Inflammatory macrophage treated with lipopolysaccharide for 1 hour (primary cell): ENCODE data around the gene C3orf49.

Experiments used
- DNase-seq, 2 donors: peaks; one replicate each; pipeline ENCODE4 v3.0.0-alpha.2; 2020 to 2022

Gene C3orf49

DNA sequence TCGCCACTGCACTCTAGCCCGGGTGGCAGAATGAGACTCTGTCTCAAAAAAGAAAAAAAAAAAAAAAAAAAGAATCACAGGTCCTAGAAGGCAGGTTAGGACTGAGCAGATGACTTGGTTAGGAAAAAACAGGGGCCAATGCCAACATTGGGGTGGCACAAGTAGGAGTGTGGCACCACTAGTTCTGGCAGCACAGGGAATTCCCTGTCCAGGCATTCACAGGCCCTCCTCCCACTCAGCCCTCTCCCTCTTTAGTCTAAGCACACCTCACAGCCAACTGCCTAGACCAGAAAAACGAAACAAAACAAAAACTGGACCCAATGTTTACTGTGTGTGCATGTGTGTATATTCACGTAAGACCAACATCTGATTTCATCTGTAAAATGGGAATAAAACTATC lies 34.0 kb downstream of the C3orf49 start:
- no peak for DNase-seq

DNA sequence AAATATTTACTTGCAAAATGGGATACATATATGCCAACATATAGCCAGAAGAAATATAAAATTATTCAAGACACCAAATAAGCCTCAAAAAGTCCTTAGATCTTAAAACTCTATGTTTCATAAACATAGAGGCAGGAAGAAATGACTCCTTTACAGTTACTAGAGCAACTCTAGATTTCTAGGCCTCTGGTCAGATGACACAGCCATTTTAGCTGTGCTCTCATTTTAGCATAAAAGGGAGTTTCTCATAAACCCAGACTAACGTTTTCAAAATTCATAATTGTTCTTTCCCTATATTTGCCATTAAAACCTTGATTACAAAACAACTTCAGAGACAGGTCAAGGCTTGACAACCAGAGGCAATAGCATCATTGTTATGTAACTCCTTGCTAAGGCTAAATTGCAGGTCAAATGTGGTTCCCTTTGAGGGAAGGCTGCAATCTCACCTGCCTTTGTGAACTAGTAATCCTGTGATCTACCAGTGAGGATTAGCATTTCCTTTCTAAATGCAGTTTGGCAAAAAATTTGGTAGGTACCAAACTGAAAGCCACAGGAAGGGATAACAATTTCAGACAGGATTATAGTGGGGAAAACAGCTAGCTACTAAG lies 36.3 kb downstream of the C3orf49 start:
- DNase-seq = peak in 1 of 2 donors; percentile 6

DNA sequence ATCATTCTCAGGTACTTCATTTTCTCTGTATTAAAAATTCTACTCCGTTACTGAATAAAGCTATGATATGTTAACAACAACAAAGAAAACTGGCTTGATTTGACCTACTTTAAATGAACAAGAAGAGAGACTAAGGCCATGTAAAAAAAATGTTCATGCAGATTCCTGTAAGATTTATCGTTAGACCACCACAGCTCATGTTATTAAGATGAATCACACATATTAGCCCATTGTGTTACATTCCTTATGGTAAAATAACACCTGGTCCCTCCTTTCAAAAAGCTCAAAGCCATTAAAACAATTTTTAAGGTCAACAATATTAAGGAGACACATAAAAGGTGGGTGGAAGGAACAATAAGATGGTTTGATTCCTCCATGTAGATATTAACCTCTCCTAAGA lies 38.2 kb downstream of the C3orf49 start:
- no peak for DNase-seq

DNA sequence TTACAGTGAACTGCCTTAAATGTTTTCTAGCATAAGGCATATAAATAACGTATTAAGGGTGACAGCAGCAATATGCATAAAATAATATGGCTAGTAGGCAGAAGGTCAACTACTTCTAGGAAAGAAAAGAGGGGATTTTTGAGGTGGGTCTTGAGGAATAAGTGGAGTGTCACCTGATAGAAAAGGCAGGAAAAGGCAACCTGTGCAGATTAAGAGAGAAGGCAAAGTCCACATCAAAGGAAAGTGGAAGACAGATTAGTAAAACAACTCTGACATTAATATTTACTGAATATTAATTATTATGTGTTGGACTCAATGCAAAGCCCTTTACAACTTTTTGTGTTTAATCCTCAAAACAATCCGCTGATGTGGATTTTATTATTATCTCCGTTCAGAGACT lies 41.7 kb downstream of the C3orf49 start:
- DNase-seq = no peak

DNA sequence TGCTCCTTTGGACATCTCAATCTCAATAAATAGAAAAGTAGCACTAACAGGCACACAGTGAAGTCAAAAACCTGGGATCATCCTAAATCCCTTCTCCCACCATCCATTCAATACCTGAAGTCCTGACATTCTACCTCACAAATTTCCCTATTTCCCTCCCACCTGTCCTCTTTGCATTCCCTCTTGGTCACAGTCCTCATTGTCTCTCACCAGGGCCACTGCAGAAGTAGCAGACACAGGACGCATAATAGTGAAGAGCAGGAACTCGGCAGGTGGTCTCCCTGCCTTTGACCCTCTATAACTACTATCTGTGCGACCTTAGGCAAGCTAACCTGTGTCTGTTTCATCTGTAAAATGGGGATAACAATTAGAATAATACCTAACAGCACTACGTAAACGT lies 42.2 kb downstream of the C3orf49 start:
- no peak for DNase-seq

DNA sequence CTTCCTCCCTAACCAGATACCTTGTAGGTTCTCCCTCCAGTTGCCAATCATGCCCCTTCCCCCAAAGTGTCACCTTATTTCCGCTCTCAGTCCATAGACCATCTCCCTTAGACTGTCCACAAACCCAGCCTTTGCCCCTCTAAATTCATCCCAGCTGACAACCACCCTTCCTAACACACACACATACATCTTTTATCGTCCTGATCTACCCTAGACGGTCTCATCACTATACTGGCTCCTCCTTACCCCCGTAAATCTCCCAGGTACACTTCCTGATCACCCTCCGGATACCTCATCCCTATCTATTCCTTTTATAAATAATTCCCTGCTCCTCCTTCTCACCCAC lies 43.7 kb downstream of the C3orf49 start:
- no peak for DNase-seq

DNA sequence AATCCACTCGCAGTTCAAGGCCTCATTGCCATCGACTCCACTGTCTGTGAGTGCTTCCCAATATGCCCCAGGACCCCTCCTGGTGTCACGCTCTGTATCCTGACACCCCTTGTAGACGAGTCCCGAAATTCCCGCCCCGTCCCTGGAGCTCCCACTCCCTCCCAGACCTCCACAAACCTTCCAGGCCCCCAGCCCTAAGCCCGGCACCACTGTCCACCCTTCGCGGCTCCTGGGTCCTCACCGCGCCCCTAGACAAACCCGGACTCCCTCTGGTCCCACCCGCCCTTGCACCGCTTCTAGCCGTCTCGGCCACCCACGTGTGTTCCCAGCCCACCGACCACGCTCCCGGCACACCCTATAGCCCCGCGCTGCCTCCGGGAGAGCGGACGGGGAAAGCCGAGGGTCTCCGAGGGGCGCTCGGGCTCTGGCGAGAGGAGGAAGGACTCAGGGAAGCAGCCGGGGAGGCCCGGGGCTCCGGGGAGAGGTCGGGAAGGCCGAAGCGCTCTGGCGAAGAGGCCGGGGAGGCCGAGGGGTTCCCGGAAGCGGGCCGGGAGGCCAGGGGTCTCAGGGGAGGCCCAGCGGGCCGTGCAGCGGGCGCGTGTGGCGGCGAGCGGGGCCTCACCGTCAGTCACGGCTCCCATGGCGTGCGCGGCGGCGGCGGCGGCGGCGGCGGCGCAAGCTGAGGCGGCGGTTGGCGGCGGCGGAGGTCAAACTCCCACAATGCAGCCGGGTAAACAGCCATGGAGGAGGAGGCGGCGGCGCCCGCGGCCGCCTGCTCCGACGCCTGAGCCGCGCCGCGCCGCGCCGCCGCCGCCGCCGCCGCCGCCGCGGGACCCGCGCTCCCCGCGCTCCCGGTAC lies 44.3 kb downstream of the C3orf49 start, which contains the start of the genes ATXN7 and THOC7:
Gene ATXN7, plus strand, starts transcription at position 718 of the 858 bp plus-strand sequence. CDS start 48,732 bp downstream, outside the sequence.
Gene THOC7, minus strand, starts transcription at position 656 of the 858 bp plus-strand sequence. Its CDS starts 15 bp downstream, at position 641.
- peak; percentile 33 to 59 for DNase-seq

DNA sequence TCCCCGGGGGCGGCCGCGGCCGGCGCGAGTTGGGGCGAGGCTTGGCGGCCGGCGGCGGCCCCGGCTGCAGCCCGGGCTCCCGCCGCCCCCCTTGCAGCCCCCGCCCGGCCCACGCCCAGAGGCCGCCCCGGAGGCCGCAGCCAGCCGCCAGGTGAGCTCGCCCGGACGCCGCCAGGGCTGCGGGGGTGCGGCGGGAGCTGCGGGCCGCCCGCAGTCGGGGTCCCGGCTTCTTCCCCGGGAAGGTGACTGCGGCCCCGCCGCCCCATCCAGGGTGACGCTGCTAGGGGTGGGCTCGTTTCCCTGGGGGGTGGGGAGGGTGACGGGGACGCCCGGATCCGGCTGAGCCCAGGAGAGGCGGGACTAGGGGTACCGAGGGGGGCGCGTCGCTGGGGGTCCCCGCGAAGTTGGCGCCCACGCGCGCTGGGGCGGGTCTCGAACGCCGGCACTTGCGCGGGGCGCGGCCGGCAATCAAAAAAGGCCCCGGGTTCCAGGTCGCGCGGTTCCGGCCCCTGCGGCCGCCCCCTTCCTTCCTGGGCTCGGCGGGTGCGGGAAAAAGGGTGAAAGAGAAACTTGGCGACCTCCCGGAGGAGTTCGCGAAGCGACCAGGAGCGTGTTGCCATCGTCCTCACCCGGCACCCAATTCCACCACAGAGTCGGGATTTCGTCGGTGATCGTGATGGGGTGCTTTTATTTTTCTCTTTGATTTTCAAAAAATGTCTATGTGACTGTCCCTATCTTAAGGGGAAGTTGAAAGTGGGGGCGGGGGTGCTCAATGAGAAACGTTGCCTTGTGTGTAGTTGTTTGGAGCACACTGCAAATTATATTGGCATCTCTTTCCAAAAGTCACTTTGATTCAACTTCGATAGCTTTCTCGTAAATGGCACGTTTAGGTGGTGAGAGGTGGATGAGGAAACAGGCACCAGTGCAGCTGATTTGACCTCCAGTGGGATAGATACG lies 45.2 kb downstream of the C3orf49 start:
- DNase-seq = peak; percentile 47 to 59

DNA sequence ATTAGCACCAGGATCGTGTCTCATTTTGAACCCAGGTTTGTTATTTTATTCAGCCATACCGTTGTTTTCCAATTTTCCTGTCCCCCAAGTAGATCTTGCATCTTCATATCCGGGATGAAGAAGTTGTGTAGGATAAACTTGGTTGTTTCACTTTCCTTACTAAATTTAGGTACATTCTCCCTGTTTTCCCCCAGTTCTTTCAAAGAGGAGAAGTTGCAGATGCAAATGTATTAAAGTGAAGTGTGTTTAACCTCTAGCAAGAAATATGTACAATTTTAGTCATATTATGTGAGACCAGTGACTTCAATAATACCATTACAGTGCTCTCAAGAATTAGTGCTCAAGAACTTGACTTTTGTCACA lies 45.8 kb downstream of the C3orf49 start:
- DNase-seq = peak; percentile 38 to 71

DNA sequence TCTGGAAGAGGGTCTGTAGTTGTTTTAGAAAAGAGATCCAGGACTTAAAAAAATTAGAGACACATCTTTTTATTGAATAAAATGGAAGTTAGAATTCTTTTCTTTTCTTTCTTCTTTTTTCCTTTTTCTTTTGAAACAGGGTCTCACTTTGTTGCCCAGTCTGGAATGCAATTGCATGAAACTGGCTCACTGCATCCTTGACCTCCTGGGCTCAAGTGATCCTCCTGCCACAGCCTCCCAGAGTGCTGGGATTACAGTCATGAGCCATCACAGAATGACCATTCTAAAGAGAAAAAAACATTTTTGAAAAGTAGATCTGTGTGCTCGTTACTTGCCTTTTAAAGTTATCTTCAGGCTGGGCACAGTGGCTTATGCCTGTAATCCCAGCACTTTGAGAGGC lies 48.1 kb downstream of the C3orf49 start:
- no peak for DNase-seq

DNA sequence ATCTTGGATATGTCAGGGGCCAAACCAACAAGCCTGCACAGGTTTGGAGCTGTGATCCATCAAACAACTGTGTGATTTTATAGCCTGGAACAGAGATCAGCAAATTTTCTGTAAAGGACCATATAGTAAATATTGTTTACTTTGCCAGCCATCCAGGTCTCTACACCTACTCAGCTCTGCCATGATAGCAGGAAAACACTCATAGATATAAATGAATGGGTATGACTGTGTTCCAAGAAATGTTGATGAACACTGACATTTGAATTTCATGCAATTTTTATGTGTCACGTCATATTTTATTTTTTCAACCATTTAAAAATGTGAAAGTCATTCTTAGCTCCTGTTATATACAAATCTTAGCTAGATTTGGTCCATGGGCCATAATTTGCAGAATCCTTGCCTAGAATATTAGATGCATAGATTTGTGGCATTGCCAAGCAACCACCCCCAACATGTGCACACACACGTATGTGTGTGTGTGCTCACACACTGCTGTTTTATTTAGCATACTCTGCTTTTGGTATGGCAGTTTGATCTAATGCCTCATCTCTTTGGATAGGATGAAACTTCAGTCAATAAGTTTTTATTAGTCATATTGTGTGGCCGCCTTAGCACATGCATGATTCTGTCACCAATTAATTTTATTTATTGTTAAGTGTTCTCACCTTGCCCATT lies 51.0 kb downstream of the C3orf49 start:
- no peak for DNase-seq

DNA sequence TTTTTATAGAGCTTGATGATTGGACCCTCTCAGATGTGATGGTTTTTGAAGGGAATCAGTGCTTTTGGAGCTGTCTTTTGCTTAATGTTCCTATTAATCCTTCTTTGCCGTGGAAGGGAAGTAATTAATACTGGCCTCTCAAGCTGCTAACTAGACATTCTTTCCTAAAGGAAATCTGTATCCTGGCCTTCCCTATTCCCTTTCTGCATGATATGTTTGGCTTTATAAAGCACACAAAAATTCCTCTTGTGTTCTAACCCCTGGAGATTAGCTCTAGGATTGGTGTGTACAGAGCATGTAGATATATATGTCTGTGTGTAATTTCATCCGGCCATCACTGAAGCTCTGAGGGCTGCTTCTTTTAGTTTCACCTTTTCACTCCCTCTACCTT lies 51.5 kb downstream of the C3orf49 start:
- DNase-seq = no peak

DNA sequence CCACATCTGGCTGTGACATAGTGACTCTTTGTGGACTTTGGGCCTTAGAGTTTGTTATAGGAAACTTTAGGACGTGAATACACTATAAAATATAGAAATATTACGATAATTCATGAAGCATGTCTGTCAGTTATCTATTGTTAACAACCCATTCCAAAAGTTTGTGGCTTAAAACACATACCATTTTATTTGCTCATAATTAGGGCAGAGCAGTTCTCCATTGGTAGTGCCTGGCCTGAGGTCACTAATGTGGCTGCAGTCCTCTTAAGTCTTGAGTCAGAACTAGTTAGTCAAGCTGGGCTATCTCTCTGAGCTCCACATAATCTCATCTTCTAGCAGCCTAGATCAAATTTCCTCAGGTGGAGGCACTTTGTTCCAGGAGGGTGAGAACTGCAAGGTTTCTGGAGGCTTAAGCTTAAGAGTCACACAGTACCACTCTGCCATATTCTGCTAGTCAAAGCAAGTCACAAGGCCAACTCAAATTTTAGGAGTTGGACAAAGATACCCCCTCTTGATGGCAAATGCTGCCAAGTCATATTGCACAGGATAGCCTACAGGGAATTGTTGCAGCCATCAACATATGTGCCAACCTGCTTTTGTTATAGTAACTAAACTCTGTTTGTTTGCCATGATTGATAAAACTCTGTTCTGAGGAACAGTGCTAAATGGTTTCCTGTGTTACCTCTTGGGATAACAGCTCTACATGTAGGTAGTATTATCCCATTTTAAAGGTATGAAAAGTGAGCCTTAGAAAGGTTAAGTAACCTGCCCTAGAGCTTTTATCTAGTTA lies 53.2 kb downstream of the C3orf49 start:
- no peak for DNase-seq

DNA sequence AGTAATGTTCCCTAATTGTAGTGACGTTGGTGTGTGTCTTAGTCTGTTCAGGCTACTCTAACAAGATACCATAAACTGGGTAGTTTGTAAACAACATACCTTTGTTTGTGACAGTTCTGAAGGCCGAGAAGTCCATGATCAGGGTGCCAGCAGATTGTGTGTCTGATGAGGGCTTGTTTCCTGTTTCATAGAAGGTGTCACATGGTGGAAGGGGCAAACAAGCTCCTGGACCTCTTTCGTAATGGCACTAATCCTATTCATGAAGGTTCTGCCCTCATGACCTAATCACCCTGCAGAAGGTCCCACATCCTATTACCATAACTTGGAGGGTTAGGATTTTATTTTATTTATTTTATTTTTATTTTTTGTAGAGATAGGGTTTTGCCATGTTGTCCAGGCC lies 55.7 kb downstream of the C3orf49 start:
- peak in 1 of 2 donors; percentile 63 for DNase-seq

DNA sequence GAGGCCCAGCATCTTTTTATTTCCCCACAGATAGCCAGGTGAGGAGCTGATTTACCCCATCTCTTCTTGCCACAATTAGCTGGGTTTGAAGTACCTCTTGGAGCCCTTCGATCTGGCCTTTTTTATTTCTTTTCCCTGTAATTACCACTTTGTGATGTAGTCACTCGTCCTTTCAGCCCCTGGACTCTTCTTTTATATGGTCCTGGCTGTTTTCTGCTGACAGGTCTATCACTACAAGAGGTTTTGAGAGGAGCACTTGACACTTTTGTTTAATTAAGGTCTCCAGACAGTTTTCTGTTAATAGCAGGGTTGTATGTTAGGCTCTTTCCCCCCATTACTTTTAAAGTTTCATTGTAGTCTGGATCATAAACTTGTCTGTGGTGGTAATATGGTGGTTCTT lies 56.4 kb downstream of the C3orf49 start:
- DNase-seq = no peak

DNA sequence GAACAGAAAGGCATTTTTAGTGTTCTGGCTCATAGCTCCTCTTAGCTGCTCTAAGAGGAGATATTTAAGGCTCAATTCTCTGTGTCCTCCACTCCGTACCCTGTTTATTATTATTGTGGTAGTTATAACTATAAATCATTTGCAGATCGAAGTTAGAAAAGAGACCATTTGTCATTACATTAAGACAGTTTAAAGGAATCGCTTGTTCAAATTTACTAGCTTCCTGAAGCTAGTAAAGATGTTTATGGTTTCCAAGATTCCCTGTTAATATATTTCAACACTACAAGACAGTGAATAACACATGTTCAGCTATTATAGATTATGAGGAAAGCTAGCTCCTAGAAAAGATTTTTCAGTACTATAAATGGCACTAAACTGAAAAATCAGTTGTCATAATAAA lies 57.2 kb downstream of the C3orf49 start:
- no peak for DNase-seq

DNA sequence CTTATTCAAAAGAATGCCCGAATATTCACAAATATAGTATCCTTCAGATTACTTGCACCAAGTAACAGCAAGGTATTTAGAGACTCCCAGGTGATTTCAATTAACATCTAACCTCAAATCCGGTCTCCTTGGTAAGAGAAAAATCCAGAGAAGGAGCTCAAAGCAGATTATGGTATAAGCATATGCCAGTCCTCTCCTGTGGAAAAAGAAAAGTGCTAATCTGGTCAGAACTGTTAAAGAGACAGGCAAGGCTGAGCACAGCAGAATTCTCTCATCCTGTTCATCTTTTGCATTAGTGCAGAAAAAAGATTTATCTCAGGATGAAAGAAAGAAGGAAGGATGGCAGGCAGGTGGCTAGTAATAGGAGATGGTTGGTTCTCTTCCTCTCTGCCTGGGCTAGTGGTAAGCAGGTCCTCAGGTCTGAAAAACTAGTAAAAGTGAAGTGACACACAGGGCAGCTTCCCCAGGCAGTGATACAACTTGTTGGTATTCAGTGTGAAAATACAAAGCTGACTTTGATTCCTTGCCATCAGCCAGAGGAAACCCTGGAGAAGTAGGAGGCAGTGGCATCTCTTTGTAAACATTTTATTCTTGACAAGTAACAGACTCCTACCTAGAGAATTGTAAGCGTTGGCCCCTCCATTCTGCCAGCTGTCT lies 58.8 kb downstream of the C3orf49 start:
- no peak for DNase-seq

DNA sequence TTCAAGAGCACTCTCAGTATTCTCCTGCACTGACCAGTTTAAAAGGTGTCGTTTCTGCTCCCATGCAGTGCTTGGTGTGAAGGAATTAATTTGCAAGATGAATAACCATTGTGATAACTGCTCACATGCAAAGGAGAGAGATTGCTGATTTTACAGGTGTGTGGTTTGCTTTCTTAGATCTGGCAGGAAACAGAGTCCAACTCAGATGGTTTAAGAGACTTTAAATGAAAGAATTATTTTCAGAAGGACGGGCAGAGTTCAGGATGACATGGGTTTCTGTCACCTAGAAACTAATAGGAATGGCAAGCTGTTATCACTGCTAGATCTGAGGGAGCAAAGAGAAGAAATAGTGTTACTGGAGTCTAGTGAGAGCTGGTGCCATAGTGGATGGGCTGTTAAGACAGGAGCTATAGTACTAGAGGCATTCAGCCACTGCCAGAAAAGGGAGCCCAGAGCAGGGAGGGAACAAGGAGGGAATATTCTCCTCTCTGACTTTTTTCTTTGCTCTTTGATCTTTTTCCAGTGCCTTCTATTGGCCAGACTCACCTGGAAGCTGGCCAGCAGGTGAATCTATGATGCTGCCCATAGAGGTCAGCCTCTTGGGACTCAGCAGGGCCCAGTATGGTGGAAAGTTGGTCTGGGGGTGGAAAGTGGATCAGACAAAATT lies 59.4 kb downstream of the C3orf49 start:
- DNase-seq = no peak

DNA sequence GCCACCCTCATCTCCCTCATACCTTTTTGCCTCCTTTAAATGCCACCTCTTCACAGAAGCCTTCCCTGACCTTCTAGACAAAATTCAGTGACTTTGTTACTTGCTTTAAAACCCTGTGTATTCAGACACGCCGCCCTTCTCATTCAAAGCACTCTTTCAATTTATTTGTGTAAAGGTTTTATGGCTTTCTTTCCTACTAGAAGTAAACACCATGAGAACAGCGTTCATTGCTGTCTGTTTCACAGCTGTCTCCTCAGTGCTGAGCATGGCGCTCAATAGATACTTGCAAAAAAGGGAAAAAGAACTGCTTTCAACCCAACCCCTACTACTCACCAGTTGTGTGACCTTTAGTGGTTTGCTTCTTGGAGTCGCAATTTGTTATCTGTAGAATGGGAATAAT lies 61.6 kb downstream of the C3orf49 start:
- no peak for DNase-seq

DNA sequence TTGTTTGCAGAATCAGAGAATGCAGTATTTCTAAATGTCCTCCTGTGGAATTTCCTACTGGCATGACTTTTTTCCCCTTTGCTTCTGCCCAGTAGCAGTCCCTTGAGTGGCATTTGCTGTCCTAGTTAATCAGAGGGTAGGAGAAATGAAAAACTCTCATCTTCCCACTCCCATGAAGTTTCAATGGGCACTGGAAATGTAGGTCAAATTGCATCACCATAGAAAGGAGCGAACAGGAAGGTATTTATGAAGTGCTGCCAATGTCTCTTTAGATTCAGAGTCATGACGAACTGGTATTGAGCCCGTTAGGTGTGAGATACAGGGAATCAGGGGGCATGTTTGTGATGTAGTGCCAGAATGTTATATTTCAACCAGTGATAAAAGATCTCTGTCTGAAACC lies 67.8 kb downstream of the C3orf49 start:
- DNase-seq = no peak

DNA sequence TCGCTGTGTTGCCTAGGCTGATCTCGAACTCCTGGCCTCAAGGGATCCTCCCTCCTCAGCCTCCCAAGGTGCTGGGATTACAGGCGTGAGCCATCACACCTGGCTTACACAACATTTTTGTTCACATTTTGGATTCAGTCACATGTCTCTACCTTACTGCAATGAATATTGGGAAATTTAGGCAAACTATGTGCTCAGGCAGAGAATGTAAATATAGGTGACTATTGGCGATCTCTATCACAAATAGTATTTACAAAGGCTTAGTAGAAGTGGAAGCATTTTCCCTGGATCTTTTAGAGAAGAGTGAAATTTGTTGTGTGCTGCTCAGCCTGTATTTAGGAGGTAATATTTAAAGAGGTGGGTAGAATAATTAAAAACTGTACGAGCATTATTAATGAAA lies 72.4 kb downstream of the C3orf49 start:
- DNase-seq = no peak
